Neural progenitor cell (in vitro differentiated cells): Measurements from ENCODE around the gene SIX1. TPM values are rescaled to one million over a fixed set of nuclear protein-coding genes. Genes with fewer than 3 reads are reported as not detected.

Experiments
- DNase-seq: peaks from one replicate; pipeline ENCODE4 v3.0.0-alpha.2; 2016; ENCODE audit warnings: low spot score
- H2AFZ ChIP-seq: fragments of 200-600 bp; sonication (generic); replicated peaks from 2 replicates; pipeline ENCODE4 v1.6.1; 2016; ENCODE audit warnings: antibody characterized with exemption
- H3F3A ChIP-seq: fragments of 200-600 bp; sonication (generic); 2 replicates; pipeline ENCODE4 v1.6.1; 2016; ENCODE audit warnings: antibody characterized with exemption, low read depth
- H3K27ac ChIP-seq: fragments of 200-600 bp; sonication (generic); 2 replicates; pipeline ENCODE4 v1.5.1; 2016; ENCODE audit warnings: mild to moderate bottlenecking
- H3K27me3 ChIP-seq: fragments of 200-600 bp; sonication (generic); 2 replicates; pipeline ENCODE4 v1.6.1; 2016; ENCODE audit warnings: mild to moderate bottlenecking, moderate library complexity
- H3K36me3 ChIP-seq: fragments of 200-600 bp; sonication (generic); 2 replicates; pipeline ENCODE4 v1.5.1; 2016
- H3K4me1 ChIP-seq: fragments of 200-600 bp; sonication (generic); 2 replicates; pipeline ENCODE4 v1.6.1; 2016; ENCODE audit warnings: mixed run types
- H3K4me2 ChIP-seq: fragments of 200-600 bp; sonication (generic); 2 replicates; pipeline ENCODE4 v1.6.1; 2016
- H3K4me3 ChIP-seq: fragments of 200-600 bp; sonication (generic); 2 replicates; pipeline ENCODE4 v1.5.1; 2016
- H3K79me2 ChIP-seq: fragments of 200-600 bp; sonication (generic); 2 replicates; pipeline ENCODE4 v1.6.1; 2016; ENCODE audit warnings: low read depth
- H3K9ac ChIP-seq: fragments of 200-600 bp; sonication (generic); 2 replicates; pipeline ENCODE4 v1.6.1; 2016
- H3K9me3 ChIP-seq: fragments of 200-600 bp; sonication (generic); 2 replicates; pipeline ENCODE4 v1.5.1; 2016; ENCODE audit warnings: low read depth
- H4K20me1 ChIP-seq: fragments of 200-600 bp; sonication (generic); 2 replicates; pipeline ENCODE4 v1.6.1; 2016; ENCODE audit warnings: low read depth
- H3K27ac Mint-ChIP-seq: 3 replicates; pipeline ENCODE4 v1.8.0; 2021; ENCODE audit warnings: mixed read lengths
- H3K27me3 Mint-ChIP-seq: 2 replicates; pipeline ENCODE4 v1.8.0; 2022; ENCODE audit warnings: low read depth, mild to moderate bottlenecking, inconsistent platforms, moderate library complexity, mixed read lengths; ENCODE audit not compliant: insufficient read depth
- H3K36me3 Mint-ChIP-seq: 3 replicates; pipeline ENCODE4 v1.8.0; 2021; ENCODE audit warnings: mixed read lengths
- H3K4me1 Mint-ChIP-seq: 3 replicates; pipeline ENCODE4 v1.8.0; 2021; ENCODE audit warnings: mixed read lengths
- H3K4me3 Mint-ChIP-seq: 3 replicates; pipeline ENCODE4 v1.8.0; 2021; ENCODE audit warnings: mild to moderate bottlenecking, moderate library complexity, mixed read lengths
- H3K9me3 Mint-ChIP-seq: 3 replicates; pipeline ENCODE4 v1.8.0; 2020; ENCODE audit warnings: mixed read lengths
- EZH2 ChIP-seq: fragments of 200-600 bp; sonication (generic); IDR thresholded peaks from 2 replicates; pipeline ENCODE4 v1.6.1; 2017; ENCODE audit warnings: antibody characterized with exemption, mild to moderate bottlenecking, moderate library complexity
- EZH2phosphoT487 ChIP-seq: fragments of 200-600 bp; sonication (generic); IDR thresholded peaks from 2 replicates; pipeline ENCODE4 v1.6.1; 2017; ENCODE audit warnings: antibody characterized with exemption
- total RNA-seq: library from RNA; depleted of rRNA; stranded (reverse); fragments of >200 nt; gene quantifications from 2 replicates; pipeline ENCODE4 v1.2.3, GENCODE V29; 2015; ENCODE audit warnings: low replicate concordance
- TF ChIP-seq, protein P1 (sequence below): fragments of 200-600 bp; sonication (generic); IDR thresholded peaks from 2 replicates; pipeline ENCODE4 v1.5.1; 2017; ENCODE audit warnings: antibody characterized with exemption, mild to moderate bottlenecking

The SIX1 gene
- total RNA-seq, 1 donor from 2014 or later: not detected

GRCh38 chr14:60670989-60671388, 21.7 kb upstream of the SIX1 start:
- no peak for DNase-seq
- Mint-ChIP-seq H3K4me1 (no peaks in the 10 kb centered on the region), H3K36me3 (no peaks in the 10 kb centered on the region), H3K27ac (no peak overlapping the region), H3K27me3 (no peaks in the 10 kb centered on the region), H3K4me3 (no peak overlapping the region), H3K9me3 (no peaks in the 10 kb centered on the region)
- Histone ChIP-seq H3F3A (no peaks in the 10 kb centered on the region), H4K20me1 (no peaks in the 10 kb centered on the region), H3K4me2 (no peak overlapping the region), H3K36me3 (no peaks in the 10 kb centered on the region), H3K27ac (no peak overlapping the region), H3K79me2 (no peaks in the 10 kb centered on the region), H3K9ac (no peak overlapping the region), H3K4me1 (no peaks in the 10 kb centered on the region), H3K4me3 (no peak overlapping the region), H2AFZ (no peak overlapping the region), H3K27me3 (no peaks in the 10 kb centered on the region), H3K9me3 (no peaks in the 10 kb centered on the region)
- no peak for TF ChIP-seq EZH2phosphoT487
- TF ChIP-seq EZH2: no peak
- TF ChIP-seq, protein P1, sequence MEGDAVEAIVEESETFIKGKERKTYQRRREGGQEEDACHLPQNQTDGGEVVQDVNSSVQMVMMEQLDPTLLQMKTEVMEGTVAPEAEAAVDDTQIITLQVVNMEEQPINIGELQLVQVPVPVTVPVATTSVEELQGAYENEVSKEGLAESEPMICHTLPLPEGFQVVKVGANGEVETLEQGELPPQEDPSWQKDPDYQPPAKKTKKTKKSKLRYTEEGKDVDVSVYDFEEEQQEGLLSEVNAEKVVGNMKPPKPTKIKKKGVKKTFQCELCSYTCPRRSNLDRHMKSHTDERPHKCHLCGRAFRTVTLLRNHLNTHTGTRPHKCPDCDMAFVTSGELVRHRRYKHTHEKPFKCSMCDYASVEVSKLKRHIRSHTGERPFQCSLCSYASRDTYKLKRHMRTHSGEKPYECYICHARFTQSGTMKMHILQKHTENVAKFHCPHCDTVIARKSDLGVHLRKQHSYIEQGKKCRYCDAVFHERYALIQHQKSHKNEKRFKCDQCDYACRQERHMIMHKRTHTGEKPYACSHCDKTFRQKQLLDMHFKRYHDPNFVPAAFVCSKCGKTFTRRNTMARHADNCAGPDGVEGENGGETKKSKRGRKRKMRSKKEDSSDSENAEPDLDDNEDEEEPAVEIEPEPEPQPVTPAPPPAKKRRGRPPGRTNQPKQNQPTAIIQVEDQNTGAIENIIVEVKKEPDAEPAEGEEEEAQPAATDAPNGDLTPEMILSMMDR: no peak

- Histone ChIP-seq H2AFZ (no peak overlapping the region), H4K20me1 (no peaks in the 10 kb centered on the region), H3K4me2 (no peak overlapping the region), H3K36me3 (no peaks in the 10 kb centered on the region), H3K4me3 (no peak overlapping the region), H3K9me3 (no peaks in the 10 kb centered on the region), H3K27ac (no peak overlapping the region), H3K4me1 (no peaks in the 10 kb centered on the region), H3K9ac (no peak overlapping the region), H3F3A (no peaks in the 10 kb centered on the region), H3K79me2 (no peaks in the 10 kb centered on the region), H3K27me3 (no peaks in the 10 kb centered on the region)
- no peak overlapping the region for H3K4me3 Mint-ChIP-seq
- no peaks in the 10 kb centered on the region for H3K27me3 Mint-ChIP-seq
- no peaks in the 10 kb centered on the region for H3K4me1 Mint-ChIP-seq
- no peaks in the 10 kb centered on the region for H3K36me3 Mint-ChIP-seq
- DNase-seq: no peak
- no peak for TF ChIP-seq EZH2phosphoT487
- TF ChIP-seq EZH2: no peak
- TF ChIP-seq, protein P1: no peak
- no peaks in the 10 kb centered on the region for H3K9me3 Mint-ChIP-seq
- H3K27ac Mint-ChIP-seq: no peak overlapping the region
These were observed 19.3 kb upstream of the SIX1 start for GRCh38 chr14:60668431-60669112.

DNA sequence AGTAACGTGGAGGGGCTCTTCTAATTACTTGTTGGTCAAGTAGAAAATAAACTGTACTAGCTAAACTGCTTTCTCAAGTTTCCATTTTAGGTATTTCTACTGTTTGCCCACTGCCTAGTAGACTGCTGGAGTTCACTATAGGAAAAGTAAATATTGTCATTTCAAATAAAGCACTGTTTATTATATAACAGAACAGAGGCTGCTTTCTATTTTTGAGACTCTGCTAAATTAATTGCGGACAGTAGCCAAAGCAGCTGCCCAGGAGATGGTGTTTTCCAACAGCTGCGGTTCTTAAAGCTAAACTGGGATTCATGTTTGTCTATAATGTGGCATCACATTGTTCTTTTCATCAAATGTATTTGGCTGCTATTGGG, 15.9 kb upstream of the SIX1 start:
- H3K79me2 ChIP-seq: no peaks in the 10 kb centered on the region
- H3K4me2 ChIP-seq: no peak overlapping the region
- peaks cover 10% of the 10 kb centered on the region for H3K27me3 ChIP-seq
- H3K9me3 ChIP-seq: no peaks in the 10 kb centered on the region
- no peaks in the 10 kb centered on the region for H3K9me3 Mint-ChIP-seq
- no peaks in the 10 kb centered on the region for H3F3A ChIP-seq
- no peaks in the 10 kb centered on the region for H3K4me1 ChIP-seq
- no peak overlapping the region for H3K27ac ChIP-seq
- no peaks in the 10 kb centered on the region for H3K4me1 Mint-ChIP-seq
- H3K27ac Mint-ChIP-seq: no peak overlapping the region
- TF ChIP-seq EZH2 (no peak), EZH2phosphoT487 (no peak)
- TF ChIP-seq, protein P1: no peak
- no peaks in the 10 kb centered on the region for H3K36me3 ChIP-seq
- H3K9ac ChIP-seq: no peak overlapping the region
- H3K36me3 Mint-ChIP-seq: no peaks in the 10 kb centered on the region
- H3K4me3 ChIP-seq: no peak overlapping the region
- peaks cover 9% of the 10 kb centered on the region for H3K27me3 Mint-ChIP-seq
- no peak for DNase-seq
- H3K4me3 Mint-ChIP-seq: no peak overlapping the region
- H2AFZ ChIP-seq: no peak overlapping the region
- H4K20me1 ChIP-seq: no peaks in the 10 kb centered on the region
